H1 (cell line): ENCODE results near the gene MSANTD4. TPM values are rescaled to one million over a fixed set of nuclear protein-coding genes. Genes with fewer than 3 reads are reported as not detected.

ENCODE experiments used
- CTCF ChIA-PET: fragments of 300-600 bp; sonication (Branson Sonifier 250); formaldehyde crosslinking; loops from one replicate; lab custom pipeline; 2021; ENCODE audit not compliant: partially characterized antibody; lab: Charles Lee
- POLR2A ChIA-PET: fragments of 300-600 bp; sonication (Branson Sonifier 250); formaldehyde crosslinking; loops from one replicate; lab custom pipeline; 2021; ENCODE audit warnings: inconsistent platforms; ENCODE audit not compliant: partially characterized antibody; lab: Charles Lee
- DNase-seq, 2 experiments: peaks; one replicate each; pipeline versions ENCODE4 v3.0.0 to v3.0.0-alpha.2; 2010 to 2022; ENCODE audit warnings: low spot score in 2 of 2, low read depth in 1 of 2, mixed read lengths in 1 of 2
- FAIRE-seq: peaks from 2 replicates; lab custom pipeline; 2011; peaks lifted over from hg19 to GRCh38; lab: Jason Lieb, UNC
- H2AFZ ChIP-seq: 2 replicates; pipeline ENCODE4 v1.8.1; 2012; ENCODE audit warnings: low read length, inconsistent platforms
- H2AK5ac ChIP-seq: 2 replicates; pipeline ENCODE4 v1.6.1; 2013; ENCODE audit warnings: low read depth, low read length
- H2BK120ac ChIP-seq: replicated peaks from 2 replicates; pipeline ENCODE3; 2013; ENCODE audit warnings: low read depth, low read length, inconsistent platforms
- H2BK12ac ChIP-seq: 2 replicates; pipeline ENCODE4 v1.6.1; 2013; ENCODE audit warnings: low read depth, low read length
- H2BK15ac ChIP-seq: 2 replicates; pipeline ENCODE4 v1.6.1; 2013; ENCODE audit warnings: low read length
- H2BK20ac ChIP-seq: 2 replicates; pipeline ENCODE4 v1.6.1; 2013; ENCODE audit warnings: low read length
- H2BK5ac ChIP-seq: 2 replicates; pipeline ENCODE4 v1.6.1; 2013; ENCODE audit warnings: low read depth, low read length
- H3K14ac ChIP-seq: 2 replicates; pipeline ENCODE4 v1.6.1; 2013; ENCODE audit warnings: inconsistent platforms; ENCODE audit not compliant: insufficient read length
- H3K18ac ChIP-seq: 2 replicates; pipeline ENCODE4 v1.6.1; 2013; ENCODE audit warnings: low read length; ENCODE audit errors: extremely low read depth
- H3K23ac ChIP-seq: 2 replicates; pipeline ENCODE4 v1.6.1; 2013; ENCODE audit warnings: inconsistent platforms; ENCODE audit not compliant: insufficient read length
- H3K23me2 ChIP-seq: 2 replicates; pipeline ENCODE4 v1.6.1; 2013; ENCODE audit warnings: low read depth, low read length
- H3K27ac ChIP-seq: 2 replicates; pipeline ENCODE4 v1.6.1; 2011; ENCODE audit warnings: low read depth, low read length, inconsistent platforms
- H3K27me3 ChIP-seq, 4 experiments: replicated peaks in 1 of 4; 1 replicate in 1 of 4; 2 replicates in 3 of 4; pipeline versions ENCODE4 v1.6.1 to v1.8.1; 2011 to 2013; ENCODE audit warnings: low read length in 3 of 4, mild to moderate bottlenecking in 3 of 4, inconsistent platforms in 2 of 4, mixed read lengths in 2 of 4, moderate library complexity in 1 of 4; ENCODE audit not compliant: control insufficient read depth in 3 of 4, insufficient read depth in 3 of 4; ENCODE audit errors: extremely low read depth in 1 of 4
- H3K36me3 ChIP-seq, 4 experiments: 2 replicates each; pipeline versions ENCODE4 v1.6.1 to v1.8.1; 2011 to 2013; ENCODE audit warnings: mild to moderate bottlenecking in 4 of 4, low read length in 3 of 4, moderate library complexity in 2 of 4, control low read depth in 1 of 4, inconsistent platforms in 1 of 4; ENCODE audit not compliant: insufficient read depth in 4 of 4, control insufficient read depth in 2 of 4
- H3K4ac ChIP-seq: replicated peaks from 2 replicates; pipeline ENCODE3; 2013; ENCODE audit warnings: low read length, low read depth, mixed read lengths, inconsistent platforms; ENCODE audit not compliant: insufficient read length
- H3K4me1 ChIP-seq, 4 experiments: replicated peaks in 1 of 4; 1 replicate in 1 of 4; 2 replicates in 3 of 4; pipeline versions ENCODE4 v1.6.1 to v1.8.1; 2011 to 2013; ENCODE audit warnings: low read length in 3 of 4, inconsistent platforms in 2 of 4, mixed read lengths in 1 of 4; ENCODE audit not compliant: insufficient read depth in 4 of 4, control insufficient read depth in 3 of 4
- H3K4me2 ChIP-seq, 2 experiments: 2 replicates each; pipeline versions ENCODE4 v1.6.1 to v1.8.1; 2011 to 2013; ENCODE audit warnings: low read depth in 2 of 2, low read length in 2 of 2, control low read depth in 1 of 2, inconsistent platforms in 1 of 2, mild to moderate bottlenecking in 1 of 2; ENCODE audit not compliant: insufficient read depth in 1 of 2
- H3K4me3 ChIP-seq, 4 experiments: fragments of 200-600, 300-600 bp in 1 of 4; sonication (generic), shearing (Covaris generic), sonication (Bioruptor Twin) in 1 of 4; 2 replicates each; pipeline versions ENCODE4 v1.5.1 to v1.8.1; 2011 to 2016; ENCODE audit warnings: low read length in 4 of 4, low read depth in 3 of 4, control low read depth in 2 of 4, inconsistent platforms in 2 of 4, mild to moderate bottlenecking in 2 of 4, mixed read lengths in 1 of 4, moderate library complexity in 1 of 4; ENCODE audit not compliant: insufficient read depth in 2 of 4; ENCODE audit errors: extremely low read depth in 1 of 4
- H3K56ac ChIP-seq: replicated peaks from 2 replicates; pipeline ENCODE3; 2013; ENCODE audit warnings: low read depth, mild to moderate bottlenecking, mixed read lengths, low read length, inconsistent platforms; ENCODE audit not compliant: insufficient read length
- H3K79me1 ChIP-seq: 2 replicates; pipeline ENCODE4 v1.6.1; 2013; ENCODE audit warnings: low read depth, low read length, control low read depth
- H3K79me2 ChIP-seq, 2 experiments: 2 replicates each; pipeline versions ENCODE4 v1.6.1 to v1.8.1; 2012 to 2013; ENCODE audit warnings: low read length in 2 of 2, mild to moderate bottlenecking in 2 of 2, inconsistent platforms in 1 of 2; ENCODE audit not compliant: insufficient read depth in 2 of 2, control insufficient read depth in 1 of 2
- H3K9ac ChIP-seq, 4 experiments: replicated peaks in 1 of 4; 1 replicate in 1 of 4; 2 replicates in 3 of 4; pipeline versions ENCODE4 v1.6.1 to v1.8.1; 2011 to 2013; ENCODE audit warnings: low read depth in 3 of 4, low read length in 3 of 4, control low read depth in 2 of 4, mild to moderate bottlenecking in 2 of 4, moderate library complexity in 2 of 4, inconsistent platforms in 1 of 4; ENCODE audit errors: extremely low read depth in 1 of 4
- H3K9me3 ChIP-seq, 2 experiments: 2 replicates each; pipeline versions ENCODE4 v1.6.1 to v1.8.1; 2012 to 2013; ENCODE audit warnings: mild to moderate bottlenecking in 2 of 2, moderate library complexity in 2 of 2, control low read depth in 1 of 2, inconsistent platforms in 1 of 2, low read depth in 1 of 2, low read length in 1 of 2, mixed read lengths in 1 of 2; ENCODE audit not compliant: insufficient read depth in 2 of 2
- H4K20me1 ChIP-seq, 2 experiments: replicated peaks in 1 of 2; 2 replicates each; pipeline versions ENCODE3 to v1.8.1; 2011 to 2013; ENCODE audit warnings: inconsistent platforms in 2 of 2, low read length in 2 of 2, mild to moderate bottlenecking in 1 of 2; ENCODE audit not compliant: insufficient read depth in 2 of 2, control insufficient read depth in 1 of 2
- H4K5ac ChIP-seq: 2 replicates; pipeline ENCODE4 v1.6.1; 2013; ENCODE audit warnings: low read length, low read depth, mixed read lengths, inconsistent platforms; ENCODE audit not compliant: insufficient read length
- H4K8ac ChIP-seq: 2 replicates; pipeline ENCODE4 v1.8.0; 2013; ENCODE audit warnings: mild to moderate bottlenecking, moderate library complexity, low read length, inconsistent platforms; ENCODE audit not compliant: insufficient read depth; ENCODE audit errors: extremely low read depth
- H4K91ac ChIP-seq: replicated peaks from 2 replicates; pipeline ENCODE3; 2013; ENCODE audit warnings: low read length, mixed read lengths, inconsistent platforms; ENCODE audit not compliant: insufficient read length
- BACH1 ChIP-seq: IDR thresholded peaks from 2 replicates; pipeline ENCODE4 v1.6.1; 2012; ENCODE audit warnings: low read length, improper control_type of control experiment
- CBX5 ChIP-seq: fragments of 300-800, 300-1000 bp; sonication (generic); IDR thresholded peaks from 2 replicates; pipeline ENCODE4 v1.7.1; 2016; ENCODE audit warnings: antibody characterized with exemption, low read length, low read depth
- KDM1A ChIP-seq: fragments of 200-600, 300-600 bp; sonication (generic); IDR thresholded peaks from 2 replicates; pipeline ENCODE4 v1.7.1; 2016; ENCODE audit warnings: mild to moderate bottlenecking, low read length, borderline replicate concordance
- KDM5A ChIP-seq: fragments of 200-600 bp; IDR thresholded peaks from 2 replicates; pipeline ENCODE4 v1.7.1; 2012; ENCODE audit warnings: mild to moderate bottlenecking, low read length, inconsistent platforms, mixed read lengths
- WGBS, 2 experiments: shearing (Covaris generic) in 1 of 2; methylation state at CpG; one replicate each; pipeline versions ENCODE4 v1.1.6 to v1.1.7; 2013 to 2015; ENCODE audit warnings: low lambda C conversion rate in 2 of 2, mixed read lengths in 2 of 2, inconsistent platforms in 1 of 2, low coverage in 1 of 2, missing lambda C conversion rate in 1 of 2; ENCODE audit not compliant: insufficient replicate concordance in 2 of 2, insufficient coverage in 1 of 2, insufficient read length in 1 of 2; ENCODE audit errors: extremely low coverage in 1 of 2, missing lambda C conversion rate in 1 of 2; 5-methylcytosine and 5-hydroxymethylcytosine counted together
- polyA plus RNA-seq, 7 experiments: library from polyadenylated mRNA; depleted of rRNA in 3 of 7; stranded (reverse) in 5 of 7; unstranded in 2 of 7; fragments of >200 nt in 5 of 7; fragments of 200-250 nt in 2 of 7; gene quantifications; 1 replicate in 5 of 7; 2 replicates in 1 of 7; 4 replicates in 1 of 7; pipeline versions ENCODE4 v1.2.1 to v1.2.3, GENCODE V29; 2011 to 2013; ENCODE audit warnings: missing spikeins in 2 of 7, mixed read lengths in 2 of 7
- total RNA-seq: library from RNA; stranded (reverse); fragmentation: NEBNext Ultra II Directional; extraction: Animal tissue kit (Norgen Biotek cat#: 25700); gene quantifications from 2 replicates; pipeline ENCODE4 v1.2.1, GENCODE V29; 2021

MSANTD4 gene
- total and polyA plus RNA-seq, 2 of the 8 experiments (the other 6 are each of a cell fraction or from before 2014, with no cell fraction given) = 5.1 to 21.9 TPM

DNA sequence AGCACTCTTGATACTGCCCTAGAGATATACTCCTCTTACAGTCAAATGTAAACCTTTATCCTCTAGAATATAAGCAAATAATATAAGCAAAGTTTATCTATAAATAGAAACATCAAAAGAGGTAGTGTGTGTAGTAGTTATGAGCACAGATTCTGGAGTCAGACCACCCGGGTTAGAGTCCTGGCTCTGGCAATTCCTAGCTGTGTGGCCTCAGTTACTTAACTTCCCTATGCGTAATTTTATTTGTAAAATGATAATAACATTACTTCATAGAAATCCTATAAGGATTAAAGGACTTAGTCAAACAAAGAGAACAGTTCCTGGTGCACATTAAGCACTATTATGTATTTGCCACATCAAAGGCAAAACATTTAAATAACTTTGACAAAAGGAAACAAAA lies 7.0 kb downstream of the MSANTD4 start:
- Histone ChIP-seq H3K36me3 (peaks cover 0 to 14% (median 3%) of the 10 kb centered on the region in 4 experiments; a peak in 4 of 8 replicates), H3K23ac (no peak overlapping the region), H2BK12ac (no peak overlapping the region), H3K9me3 (no peaks in the 10 kb centered on the region), H2BK15ac (no peak overlapping the region), H3K4ac (no peak overlapping the region), H3K79me2 (peaks cover 3 to 87% of the 10 kb centered on the region in 2 experiments; a peak in 3 of 4 replicates), H3K27ac (no peak overlapping the region), H3K23me2 (no peaks in the 10 kb centered on the region; the same call in 1 of the 2 replicates), H4K5ac (no peak overlapping the region), H3K79me1 (peaks cover 7% of the 10 kb centered on the region; the same call in 1 of the 2 replicates), H2AFZ (no peak overlapping the region), H2BK5ac (no peak overlapping the region), H3K4me1 (peaks cover 0 to 4% (median 2%) of the 10 kb centered on the region in 4 experiments; a peak in 3 of 7 replicates), H3K27me3 (no peaks in the 10 kb centered on the region), H3K4me3 (no peak overlapping the region), H2AK5ac (no peak overlapping the region), H3K14ac (no peak overlapping the region), H2BK120ac (no peak overlapping the region), H3K9ac (no peak overlapping the region), H2BK20ac (no peak overlapping the region), H3K4me2 (no peak overlapping the region), H4K20me1 (peaks cover 3 to 4% of the 10 kb centered on the region in 2 experiments), H3K56ac (no peak overlapping the region), H4K91ac (no peak overlapping the region), H4K8ac (no peak overlapping the region), H3K18ac (no peak overlapping the region)
- POLR2A ChIA-PET = interaction anchor here (0.6 to 1.0 kb wide), 2 partner anchors 11 to 23 kb away, joined by 3 read pairs; no protein-coding TSS in a partner anchor
- 94% methylated on average over 2 of the region's 2 CpGs; no CpG with 5 or more reads in 1 of the 2 experiments for WGBS, 2 experiments
- FAIRE-seq = no peak
- CTCF ChIA-PET = interaction anchor here (0.9 to 1.0 kb wide), 2 partner anchors 9 to 62 kb away, joined by 3 to 7 read pairs; partner anchors contain the start of genes AASDHPPT and KBTBD3
- no peak for DNase-seq
- TF ChIP-seq KDM5A = no peak
- TF ChIP-seq KDM1A = no peak
- TF ChIP-seq CBX5 = no peak
- no peak for TF ChIP-seq BACH1
